Measurements from ENCODE around the gene TTR.

DNA sequence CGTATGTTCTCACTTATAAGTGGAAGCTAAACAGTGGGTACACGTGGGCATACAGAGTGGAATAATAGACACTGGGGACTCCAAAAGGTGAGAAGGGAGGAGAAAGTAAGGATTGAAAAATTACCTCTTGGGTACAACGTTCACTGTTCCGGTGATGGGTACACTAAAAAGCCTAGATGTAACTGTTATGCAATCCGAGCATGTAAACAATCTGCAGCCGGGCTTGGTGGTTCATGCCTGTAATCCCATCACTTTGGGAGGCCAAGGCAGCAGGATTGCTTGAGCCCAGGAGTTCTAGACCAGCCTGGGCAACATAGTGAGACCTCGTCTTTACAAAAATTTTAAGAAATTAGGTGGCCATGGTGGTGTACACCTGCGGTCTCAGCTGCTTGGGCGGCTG is 33.1 kb upstream of the TTR start:
- TF ChIP-seq ZBTB7A (IDR thresholded peaks at IDR 0.05; ENCODE audit: borderline replicate concordance, control insufficient read depth, low read depth, low read length): no peak
- no peak for TF ChIP-seq MTA1 (IDR thresholded peaks at IDR 0.05; ENCODE audit: borderline replicate concordance)
- TF ChIP-seq TRIM28 (IDR thresholded peaks at IDR 0.05): no peak
- no peak for TF ChIP-seq HDAC6 (IDR thresholded peaks at IDR 0.05; ENCODE audit: low read depth, low read length)
